HG03135 (cell line): ENCODE measurements around the gene ADGRL3.
"Not testable (repeated sequence)": the region's sequence is repeated elsewhere in the genome, so short reads cannot be mapped to it uniquely, and the experiment has no call there.

ENCODE experiments used
- ATAC-seq: cut with Tn5 transposase; IDR thresholded peaks from one replicate; pipeline ENCODE4 v1.9.1; 2021; ENCODE audit warnings: mild to moderate bottlenecking, moderate library complexity; ENCODE audit not compliant: unreplicated experiment

The ADGRL3 gene

DNA sequence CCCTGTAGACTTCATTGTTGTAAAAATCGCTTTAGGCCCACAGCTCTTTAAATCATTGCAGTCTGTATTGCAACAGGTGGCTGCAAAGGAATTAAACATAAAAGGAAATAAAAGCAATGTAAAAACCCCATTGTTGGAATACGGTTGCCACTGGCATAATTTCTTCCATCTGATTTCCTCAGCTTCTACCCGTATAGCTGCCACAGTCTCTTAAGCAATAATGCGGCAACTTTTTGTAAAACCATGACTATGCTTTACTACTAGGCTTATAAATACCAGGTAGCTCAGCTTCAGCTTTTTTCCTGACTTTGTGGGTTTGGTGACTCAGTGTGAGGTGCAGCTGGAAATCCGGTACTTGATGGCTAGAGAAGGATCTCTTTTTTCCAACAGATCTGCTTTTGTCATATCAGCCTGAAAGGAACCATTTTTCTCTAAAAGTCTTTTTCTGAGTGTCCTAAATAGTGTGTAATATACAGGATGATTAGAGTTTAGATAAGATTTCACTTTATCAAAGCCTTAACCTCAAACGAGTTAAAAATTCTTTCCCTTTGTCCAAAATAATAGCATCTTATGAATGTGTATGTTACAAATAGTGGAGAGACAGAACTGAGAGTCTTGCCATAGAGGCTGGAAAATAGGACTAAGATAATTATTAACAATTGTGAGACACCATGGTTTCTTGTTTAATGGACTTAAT lies 268.0 kb downstream of the ADGRL3 start:
- ATAC-seq = no peak

DNA sequence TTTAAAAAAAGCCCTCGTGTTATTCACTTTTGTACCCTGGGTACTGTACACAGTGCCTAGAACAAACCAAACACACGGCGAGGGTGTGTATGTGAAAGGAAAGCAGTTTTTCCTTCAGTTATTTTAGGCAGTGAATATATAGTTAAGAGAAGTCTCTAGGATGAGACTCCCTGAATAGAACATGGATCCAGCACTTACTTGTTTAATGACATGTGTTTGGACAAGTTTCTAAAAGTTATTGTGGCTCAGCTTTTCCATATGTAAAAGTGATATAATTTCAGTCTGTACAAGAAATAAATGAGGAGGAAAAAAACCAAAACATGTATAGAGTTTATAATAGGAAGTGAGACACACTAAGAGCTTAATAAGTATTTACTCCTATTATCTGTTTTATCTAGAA lies 273.2 kb downstream of the ADGRL3 start:
- no peak for ATAC-seq

- no peak for ATAC-seq
These were observed 278.2 kb downstream of the ADGRL3 start for GRCh38 chr4:61478340-61478739.

DNA sequence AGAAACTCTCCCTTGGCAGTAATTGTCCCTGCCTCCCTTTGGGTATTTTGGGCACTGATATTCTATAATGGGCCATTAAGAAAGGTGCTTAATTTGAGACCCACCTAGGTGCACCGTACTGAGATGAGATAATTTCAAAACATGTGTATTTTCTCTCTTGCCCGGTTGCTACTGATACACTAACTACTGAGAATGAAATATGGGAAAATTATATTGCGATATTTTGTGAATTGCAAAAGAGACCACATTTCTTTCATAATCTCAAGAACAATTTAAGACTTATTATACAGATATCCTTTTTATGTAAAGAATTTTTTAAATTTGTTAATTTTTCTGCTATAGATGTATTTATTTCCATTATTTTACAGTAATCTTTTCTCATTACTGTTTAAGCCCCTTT lies 284.9 kb downstream of the ADGRL3 start:
- ATAC-seq = no peak

- ATAC-seq = no peak
These were observed 289.8 kb downstream of the ADGRL3 start for GRCh38 chr4:61489927-61490326.

DNA sequence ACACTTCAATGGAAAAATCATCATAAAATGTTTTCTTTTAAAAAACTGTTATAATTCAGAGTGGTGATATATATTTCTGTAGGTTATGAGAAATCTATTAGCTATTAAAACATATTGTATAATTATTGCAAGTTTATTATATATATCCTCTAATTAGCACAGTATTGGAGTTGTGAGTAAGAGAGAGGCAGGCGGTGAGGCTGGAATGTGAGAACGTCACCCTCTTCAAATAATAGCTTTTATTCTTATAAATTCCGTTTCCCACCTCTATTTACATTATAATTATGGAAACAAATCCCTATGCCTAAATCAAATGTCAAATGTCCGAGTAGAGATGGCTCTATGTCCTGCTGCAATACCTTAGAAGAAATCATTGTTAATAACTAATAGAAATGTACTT lies 292.9 kb downstream of the ADGRL3 start:
- ATAC-seq = no peak

- no peak for ATAC-seq
These were observed 293.3 kb downstream of the ADGRL3 start for GRCh38 chr4:61493470-61493869.

DNA sequence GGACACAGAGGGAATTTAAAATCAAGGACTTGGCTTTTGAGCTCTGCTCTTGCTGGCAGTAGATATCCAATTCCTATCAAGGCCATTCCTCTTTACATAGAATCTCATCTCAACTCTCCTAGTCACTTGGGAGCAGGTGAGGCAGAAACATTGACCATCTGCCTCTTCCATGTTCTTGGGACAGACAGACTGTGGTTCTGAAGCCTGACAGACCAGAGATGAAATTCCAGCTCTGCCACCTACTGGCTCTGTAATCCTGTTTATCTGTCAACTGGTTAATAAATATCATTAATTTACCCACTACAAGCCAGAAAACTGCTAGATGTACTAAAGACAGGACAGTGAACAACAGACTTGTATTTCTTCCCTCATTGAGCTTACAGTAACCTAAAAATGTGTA lies 300.8 kb downstream of the ADGRL3 start:
- no peak for ATAC-seq

- ATAC-seq = no peak
These were observed 301.7 kb downstream of the ADGRL3 start for GRCh38 chr4:61501812-61502211.

DNA sequence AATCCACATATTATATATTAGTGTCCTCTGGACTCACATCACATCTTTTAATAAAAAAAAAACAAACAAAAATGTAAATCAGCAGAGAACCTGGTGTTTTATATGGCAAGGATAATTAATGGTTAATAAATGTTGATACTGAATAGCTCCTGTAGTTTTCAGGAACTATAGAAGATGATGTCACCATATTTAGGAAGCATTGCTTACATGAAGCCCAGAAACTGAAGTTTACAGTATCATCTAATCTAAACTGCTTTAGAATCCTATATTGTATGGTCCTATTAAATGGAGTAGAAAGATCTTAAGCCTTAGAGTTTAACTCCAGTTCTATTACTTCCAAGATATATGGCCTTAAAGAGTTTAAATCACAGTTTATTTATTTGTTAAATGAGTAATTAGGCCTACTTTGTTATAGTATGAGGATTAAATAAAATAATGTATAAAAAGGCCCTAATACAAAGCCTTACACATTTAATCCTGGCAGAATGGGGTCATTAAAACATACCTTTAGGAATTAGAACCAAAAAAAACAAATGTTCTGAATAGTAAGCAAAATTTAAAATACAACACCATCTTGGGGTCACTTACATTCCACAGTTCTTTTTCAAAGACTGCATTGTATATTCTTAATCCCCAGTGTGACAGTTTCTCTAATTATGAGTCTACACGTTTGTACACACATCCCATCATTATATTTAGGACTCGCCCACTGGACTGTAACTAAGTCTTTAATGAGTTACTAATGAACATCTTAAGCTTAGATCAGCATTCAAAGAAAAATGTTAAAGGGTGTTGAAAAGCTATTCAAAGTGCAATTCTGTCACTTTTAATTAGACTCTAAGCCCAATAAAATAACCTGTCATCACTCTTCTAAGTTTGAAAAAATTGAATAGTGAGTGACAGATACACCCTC lies 305.9 kb downstream of the ADGRL3 start:
- no peak for ATAC-seq

DNA sequence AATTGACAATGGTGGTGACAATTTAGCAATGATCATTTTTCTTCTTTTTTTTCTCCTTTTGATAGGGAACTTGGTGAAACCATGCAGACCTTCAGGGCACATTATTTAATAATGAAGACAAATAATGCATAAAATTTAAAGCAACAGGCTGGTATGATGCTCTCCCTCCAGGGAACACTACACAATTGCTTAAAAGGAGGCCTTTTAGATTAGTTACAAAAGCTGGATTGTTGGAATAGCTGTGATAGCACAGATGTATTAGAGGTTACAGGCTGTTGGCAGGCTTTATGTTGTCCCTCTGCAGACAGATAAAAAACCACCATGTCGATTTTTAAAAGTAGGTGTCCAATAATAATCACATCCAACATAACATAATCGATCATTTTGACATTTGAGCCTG lies 307.0 kb downstream of the ADGRL3 start:
- ATAC-seq = no peak

GRCh38 chr4:61509721-61510241 lies 309.7 kb downstream of the ADGRL3 start:
- ATAC-seq = not testable (repeated sequence)

DNA sequence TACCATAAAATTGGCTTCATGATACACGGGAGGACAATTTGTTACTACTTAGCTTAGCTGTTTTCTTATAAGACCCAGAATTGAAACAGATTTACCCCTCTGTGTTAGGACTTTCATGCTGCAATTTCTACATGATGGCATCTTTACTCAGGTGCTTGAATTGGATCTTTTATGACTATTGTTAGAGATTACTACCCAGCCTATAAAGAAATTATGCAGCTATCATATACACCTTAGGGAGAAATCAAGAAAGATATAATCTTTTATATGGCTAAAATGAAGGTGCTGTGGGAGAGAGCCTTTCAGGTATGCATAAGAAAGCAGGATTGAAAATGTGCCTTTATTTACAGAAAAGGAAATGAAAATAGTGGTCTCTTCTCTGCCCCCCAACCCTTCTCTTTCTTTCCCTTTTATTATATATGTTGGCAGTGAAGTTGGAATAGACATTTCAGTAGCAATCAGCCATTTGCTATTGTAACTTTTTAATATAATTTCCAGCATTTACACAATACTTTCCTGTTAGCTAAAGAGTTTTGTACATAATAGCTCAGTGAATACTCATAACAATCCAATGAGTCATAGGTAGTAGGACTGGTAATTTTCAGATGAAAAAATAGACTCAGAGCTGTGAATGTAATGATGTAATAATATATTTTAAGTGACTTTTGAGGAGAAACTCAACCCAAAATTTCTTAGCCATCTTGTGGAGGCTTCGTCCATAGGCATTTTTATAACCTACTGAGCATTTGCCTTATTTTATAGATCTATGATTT lies 311.8 kb downstream of the ADGRL3 start:
- no peak for ATAC-seq

DNA sequence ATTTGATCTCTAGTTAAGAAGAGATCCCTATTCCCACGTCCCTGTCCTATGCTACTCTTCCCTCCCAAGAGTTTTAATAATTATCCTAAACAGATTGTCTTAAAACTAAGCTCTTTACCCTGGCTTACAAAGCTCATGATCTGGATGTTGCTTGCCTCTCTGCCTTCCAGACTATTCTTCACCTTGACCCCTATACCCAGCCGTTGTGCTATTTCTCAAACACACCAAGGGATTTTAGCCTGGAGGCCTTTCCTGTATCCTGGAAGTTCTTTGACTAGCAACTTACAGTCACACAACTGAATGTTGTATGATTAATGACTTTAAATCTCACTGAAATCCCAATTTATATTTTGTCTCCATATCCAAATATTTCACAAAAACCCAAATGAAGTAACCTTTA lies 314.9 kb downstream of the ADGRL3 start:
- ATAC-seq = no peak

DNA sequence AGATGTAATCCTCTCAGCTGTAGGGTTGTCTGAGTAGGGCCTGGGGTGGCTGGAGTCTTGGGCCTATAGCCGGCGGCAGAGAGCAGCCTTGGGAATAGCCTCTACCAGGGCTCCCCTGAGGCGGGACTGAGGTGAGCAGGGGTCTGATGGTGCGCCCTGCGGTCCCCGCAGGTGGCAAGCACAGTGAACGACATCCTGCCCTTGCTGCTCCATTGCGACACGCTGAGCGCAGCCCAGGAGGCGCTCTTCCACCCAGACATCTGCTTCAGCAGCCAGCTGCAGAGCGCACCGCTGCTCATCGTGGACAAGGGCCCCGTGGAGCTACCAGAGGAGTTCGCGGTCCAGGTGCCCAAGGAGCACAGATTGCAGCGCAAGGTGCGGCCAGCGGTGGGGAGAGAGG lies 317.0 kb downstream of the ADGRL3 start:
- ATAC-seq = no peak

DNA sequence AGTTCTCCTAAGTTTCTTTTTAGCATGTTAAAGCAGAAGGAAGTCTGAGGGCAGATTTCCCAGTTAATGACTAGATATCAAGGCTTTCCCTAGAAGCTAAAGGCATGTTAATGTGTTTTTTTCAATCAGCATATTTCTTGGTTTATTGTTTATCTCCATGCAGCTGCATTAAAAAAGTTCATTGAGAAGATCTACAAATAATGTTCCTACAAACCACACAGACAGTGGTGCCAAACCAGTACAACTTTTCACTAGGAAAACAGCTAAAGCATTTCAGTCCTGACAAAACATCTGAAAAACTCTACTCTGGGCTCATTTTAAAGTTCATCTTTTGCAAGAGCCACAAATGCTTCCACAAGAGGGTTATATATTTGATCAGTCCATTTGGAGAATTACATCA lies 320.0 kb downstream of the ADGRL3 start:
- no peak for ATAC-seq

- no peak for ATAC-seq
These were observed 320.6 kb downstream of the ADGRL3 start for GRCh38 chr4:61520681-61521160.

GRCh38 chr4:61521451-61521850 lies 321.3 kb downstream of the ADGRL3 start:
- ATAC-seq = no peak

DNA sequence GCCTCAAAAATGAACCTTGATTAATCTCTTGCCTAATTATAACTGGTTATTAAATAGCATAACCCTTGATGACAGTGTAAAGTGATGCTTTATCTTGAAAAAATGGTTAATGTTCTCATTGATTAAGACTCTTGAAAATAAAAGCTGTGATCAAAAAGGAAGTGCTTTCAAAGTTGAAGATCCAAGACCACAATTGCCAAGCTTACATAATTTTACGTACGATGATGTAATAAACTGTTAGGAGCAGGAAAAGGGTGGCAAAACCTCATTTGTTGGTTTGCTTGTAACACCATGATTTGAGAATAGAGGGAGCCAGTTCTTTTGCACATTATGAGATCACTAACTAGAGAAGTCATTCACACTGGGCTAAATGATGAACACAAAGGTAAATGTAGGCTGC lies 322.2 kb downstream of the ADGRL3 start:
- ATAC-seq = no peak

DNA sequence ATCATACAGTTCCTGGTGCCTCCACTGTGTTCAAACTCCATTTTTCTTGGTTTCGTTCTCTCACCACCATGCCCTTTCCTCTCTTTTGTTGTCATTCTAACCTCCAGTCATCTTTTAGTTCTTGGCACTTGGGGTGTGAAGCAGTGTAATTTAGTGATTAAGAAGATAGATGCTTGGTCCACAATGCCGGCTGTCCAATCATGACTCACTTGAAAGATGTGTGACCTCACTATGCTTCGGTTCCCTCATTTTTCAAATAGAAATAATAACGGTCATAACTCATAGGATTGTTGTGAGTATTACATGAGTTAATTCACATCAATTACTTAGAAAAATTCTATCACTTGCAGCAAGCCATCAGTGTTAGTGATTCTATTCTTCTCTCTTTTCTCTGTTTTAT lies 327.8 kb downstream of the ADGRL3 start:
- no peak for ATAC-seq

- no peak for ATAC-seq
These were observed 328.5 kb downstream of the ADGRL3 start for GRCh38 chr4:61528595-61528994.
